ENCODE results near the gene STAG1.
"Not testable (repeated sequence)": the region's sequence is repeated elsewhere in the genome, so short reads cannot be mapped to it uniquely, and the experiment has no call there.

The STAG1 gene

DNA sequence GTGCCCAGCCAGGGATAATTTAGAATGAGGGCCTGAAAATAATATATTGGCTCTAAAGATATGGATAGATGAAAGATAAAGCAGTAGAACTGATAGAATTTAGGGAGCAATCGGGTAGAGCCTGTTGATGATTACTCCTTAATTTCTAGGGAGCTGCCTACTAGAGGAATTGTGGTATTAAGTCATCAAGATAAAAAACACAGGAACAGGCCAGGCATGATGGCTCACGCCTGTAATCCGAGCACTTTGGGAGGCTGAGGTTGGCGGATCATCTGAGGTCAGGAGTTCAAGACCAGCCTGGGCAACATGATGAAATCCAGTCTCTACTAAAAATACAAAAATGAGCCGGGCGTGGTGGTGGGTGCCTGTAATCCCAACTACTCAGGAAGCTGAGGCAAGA lies 371.6 kb downstream of the STAG1 start:
- DNase-seq = no peak

- no peak for DNase-seq
Observed at GRCh38 chr3:136378011-136378410, 374.2 kb downstream of the STAG1 start.

GRCh38 chr3:136377508-136377907 lies 374.7 kb downstream of the STAG1 start:
- no peak for DNase-seq

DNA sequence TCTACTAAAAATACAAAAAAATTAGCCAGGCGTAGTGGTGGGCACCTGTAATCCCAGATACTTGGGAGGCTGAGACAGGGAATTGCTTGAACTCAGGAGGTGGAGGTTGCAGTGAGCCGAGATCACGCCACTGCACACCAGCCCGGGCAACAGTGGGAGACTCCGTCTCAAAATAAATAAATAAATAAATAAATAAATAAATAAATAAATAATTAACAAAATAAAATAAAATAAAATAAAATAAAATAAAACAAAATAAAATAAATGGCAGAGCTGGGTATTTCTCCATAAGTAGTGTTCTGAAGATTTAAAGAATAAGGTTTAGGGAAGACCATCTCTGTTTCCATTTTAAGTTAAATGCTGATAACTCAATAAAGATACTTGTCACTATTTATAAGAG lies 376.4 kb downstream of the STAG1 start:
- not testable (repeated sequence) for DNase-seq

GRCh38 chr3:136366289-136366688 lies 385.9 kb downstream of the STAG1 start:
- no peak for DNase-seq

- DNase-seq = no peak
Observed at GRCh38 chr3:136353461-136353860, 398.7 kb downstream of the STAG1 start.

DNA sequence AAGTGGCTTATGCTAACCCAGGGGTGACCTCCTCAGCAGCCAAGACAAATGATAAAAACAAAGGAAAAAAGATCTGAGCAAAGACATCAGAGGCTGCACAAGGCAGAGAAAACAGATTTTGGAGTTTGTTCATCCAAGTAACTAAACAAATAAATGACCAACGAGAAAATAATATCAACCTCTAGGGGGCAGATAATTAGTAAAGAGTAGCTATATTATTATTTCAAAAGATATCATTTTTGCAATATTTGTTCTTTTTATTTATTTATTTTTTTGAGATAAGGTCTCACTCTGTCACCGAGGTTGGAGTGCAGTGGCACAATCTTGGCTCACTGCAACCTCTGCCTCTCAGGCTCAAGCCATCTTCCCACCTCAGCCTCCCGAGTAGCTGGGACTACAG lies 400.3 kb downstream of the STAG1 start:
- DNase-seq = no peak

DNA sequence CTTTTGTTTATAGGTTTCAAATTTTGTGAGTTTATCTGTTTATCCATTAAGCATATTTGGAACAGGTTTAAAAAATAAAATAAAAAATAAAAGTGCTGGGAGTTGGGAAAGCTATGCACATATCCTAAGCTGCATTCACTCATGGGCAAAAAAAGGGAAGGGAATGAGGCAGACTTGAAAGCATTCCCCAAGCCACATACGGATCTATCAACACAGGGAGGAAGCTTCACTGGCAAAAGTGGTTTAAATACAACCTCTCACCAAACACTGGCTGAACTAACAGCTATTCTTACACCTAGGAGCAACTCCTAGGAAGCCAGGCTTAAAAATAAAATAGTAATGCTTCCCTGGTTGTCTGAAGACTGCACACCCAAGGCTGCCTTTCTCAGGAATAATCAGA lies 400.8 kb downstream of the STAG1 start:
- DNase-seq = no peak

DNA sequence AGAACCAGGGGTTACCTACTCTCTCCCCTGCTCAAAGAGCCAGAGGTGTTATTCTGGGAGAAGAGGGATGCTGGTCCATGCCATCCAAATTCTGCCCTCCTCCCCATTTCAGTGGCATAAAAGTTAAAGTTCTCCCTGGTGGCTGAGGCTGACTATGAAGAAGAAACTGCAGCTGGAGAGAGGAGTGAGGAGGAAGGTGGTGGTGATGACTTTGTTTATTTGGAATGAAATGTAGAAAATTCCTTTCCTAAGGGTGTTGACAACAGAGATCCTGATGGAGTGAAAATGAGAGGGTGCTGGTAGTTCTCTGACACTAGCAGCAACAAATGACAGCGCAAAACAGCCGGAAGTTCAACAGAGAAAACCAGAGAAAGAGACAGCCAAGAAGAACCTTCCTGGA lies 401.6 kb downstream of the STAG1 start:
- no peak for DNase-seq

DNA sequence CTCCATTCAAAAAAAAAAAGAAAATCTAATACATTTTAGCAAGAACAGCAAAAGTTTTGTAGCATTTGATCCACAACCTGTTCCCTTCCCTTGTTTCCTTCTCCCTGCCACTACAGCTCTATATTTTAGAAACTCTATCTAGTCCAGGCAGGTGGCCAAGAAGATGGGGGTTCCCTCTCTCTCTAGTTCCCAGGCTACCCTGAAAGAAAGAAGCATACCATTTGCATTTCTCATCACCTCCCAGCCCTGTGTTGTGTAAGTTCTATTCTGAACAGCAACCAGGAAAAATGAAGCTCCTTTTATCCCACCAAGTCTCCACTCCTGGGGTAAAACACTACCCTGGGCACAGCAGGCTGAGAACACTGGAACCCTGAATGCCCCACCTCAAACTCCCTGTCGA lies 402.0 kb downstream of the STAG1 start:
- no peak for DNase-seq

- DNase-seq = no peak
Observed at GRCh38 chr3:136346486-136346885, 405.7 kb downstream of the STAG1 start.

DNA sequence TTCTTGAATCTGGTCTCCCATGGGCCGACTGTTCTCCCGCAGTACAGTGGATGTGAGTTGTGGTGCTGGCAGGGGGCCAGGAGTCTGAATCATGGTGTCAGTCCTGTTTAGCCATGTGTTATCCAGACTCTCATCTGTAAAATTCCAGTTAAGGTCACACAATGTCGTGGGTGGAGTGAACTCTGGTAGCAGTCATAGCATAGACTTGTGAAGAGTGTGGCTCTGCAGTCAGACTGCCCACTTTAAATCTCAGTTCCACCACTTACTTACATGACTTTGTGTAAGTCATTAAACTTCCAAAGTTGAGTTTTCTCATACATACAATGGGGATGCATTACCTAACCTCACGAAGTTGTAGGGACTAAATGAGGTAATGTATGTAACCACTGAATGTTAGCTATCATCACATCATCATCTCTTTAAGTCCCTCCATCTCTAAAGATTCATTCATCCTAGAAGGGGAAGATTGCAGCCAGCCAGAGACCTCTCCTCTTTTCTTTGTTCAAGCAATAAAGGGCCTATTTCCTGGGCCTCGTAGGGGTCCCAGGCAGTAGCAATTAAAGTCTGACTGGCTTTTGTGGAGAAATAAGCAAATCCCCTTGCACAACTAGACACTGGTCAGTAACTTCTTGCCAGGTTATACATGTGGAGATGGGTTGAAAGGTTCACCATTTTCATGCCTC lies 408.2 kb downstream of the STAG1 start:
- no peak for DNase-seq

DNA sequence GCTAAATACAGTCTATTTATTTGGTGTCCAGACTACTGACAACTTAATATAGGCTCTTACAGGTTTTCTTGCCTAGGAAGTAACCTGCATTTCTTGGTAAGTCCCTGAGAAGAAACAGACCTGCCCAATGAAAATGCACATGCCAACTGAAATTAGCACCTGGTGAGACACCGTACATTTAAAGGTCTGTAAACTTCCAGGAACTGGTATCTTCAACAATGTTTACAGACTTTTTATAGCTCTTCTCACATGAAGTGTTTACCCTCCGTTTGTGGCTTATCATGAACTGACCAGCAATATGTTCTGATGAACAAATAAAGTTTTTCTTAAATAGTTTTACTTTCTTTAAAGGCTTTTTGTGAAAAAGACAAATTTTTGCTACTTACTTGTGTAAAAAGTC lies 408.7 kb downstream of the STAG1 start:
- no peak for DNase-seq

- DNase-seq = no peak
Observed at GRCh38 chr3:136336329-136337100, 415.7 kb downstream of the STAG1 start.

- DNase-seq = not testable (repeated sequence)
Observed at GRCh38 chr3:136334726-136335125, 417.5 kb downstream of the STAG1 start.

DNA sequence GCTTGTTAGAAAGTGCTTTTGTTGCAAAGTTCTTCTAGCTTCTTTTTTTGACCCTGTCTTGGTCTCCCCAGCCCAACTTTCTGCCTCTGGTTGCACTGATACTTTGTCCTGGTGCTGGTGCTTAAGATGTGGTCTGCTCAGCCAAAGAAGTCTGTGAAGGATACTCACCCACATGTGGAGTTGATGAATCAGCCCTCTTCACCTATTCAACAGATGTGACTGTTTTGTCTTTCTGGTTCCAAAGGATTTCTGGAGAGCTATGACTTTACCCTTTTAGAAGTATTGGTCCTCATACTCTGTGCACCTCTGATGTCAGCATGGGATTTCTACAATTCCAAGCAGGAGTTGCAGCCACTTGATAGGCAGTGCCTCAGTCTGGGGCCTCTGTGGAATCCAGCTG lies 418.0 kb downstream of the STAG1 start:
- DNase-seq = no peak

DNA sequence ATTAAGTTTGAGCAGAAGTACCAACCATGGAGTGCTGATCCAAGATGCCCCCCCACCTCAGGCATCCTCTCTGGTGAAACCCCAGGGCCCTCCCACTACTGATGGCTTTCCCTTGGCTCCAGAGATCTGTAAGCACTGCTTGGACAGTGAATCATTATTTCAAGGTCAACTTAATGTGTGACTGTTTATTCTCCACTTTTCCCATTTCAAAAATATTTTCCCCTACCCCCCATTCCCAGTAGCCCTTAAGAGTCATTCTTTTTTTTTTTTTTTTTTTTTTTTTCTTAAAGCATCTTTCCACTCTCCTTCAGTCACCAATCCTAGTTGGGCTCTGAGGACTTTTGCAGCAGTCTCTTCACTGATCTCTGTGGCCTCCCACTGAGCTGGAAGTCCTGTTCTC lies 419.4 kb downstream of the STAG1 start:
- no peak for DNase-seq

- no peak for DNase-seq
Observed at GRCh38 chr3:136332302-136332701, 419.9 kb downstream of the STAG1 start.

- no peak for DNase-seq
Observed at GRCh38 chr3:136330900-136331299, 421.3 kb downstream of the STAG1 start.

- no peak for DNase-seq
Observed at GRCh38 chr3:136329593-136329992, 422.6 kb downstream of the STAG1 start.

DNA sequence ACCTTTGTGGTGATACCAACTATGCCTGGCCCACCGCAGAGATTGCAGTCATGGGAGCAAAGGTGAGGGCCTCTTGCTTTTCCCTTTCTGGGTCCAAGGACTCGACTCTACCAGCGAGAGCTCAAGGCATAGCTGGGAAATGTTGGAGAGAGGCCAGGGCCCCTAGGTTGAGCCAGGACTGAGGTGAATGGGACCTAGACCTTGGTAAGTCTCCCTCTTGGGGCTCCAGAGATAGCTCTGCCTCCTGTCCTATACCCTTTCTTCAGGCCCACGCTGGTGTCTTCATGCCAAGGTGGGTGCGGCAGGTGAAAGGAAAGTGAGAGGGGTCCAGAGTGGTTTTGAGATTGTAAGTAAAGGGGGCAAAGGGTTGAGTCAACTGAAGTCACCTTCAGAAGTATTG lies 424.5 kb downstream of the STAG1 start:
- no peak for DNase-seq

GRCh38 chr3:136326316-136326715 lies 425.9 kb downstream of the STAG1 start:
- no peak for DNase-seq

DNA sequence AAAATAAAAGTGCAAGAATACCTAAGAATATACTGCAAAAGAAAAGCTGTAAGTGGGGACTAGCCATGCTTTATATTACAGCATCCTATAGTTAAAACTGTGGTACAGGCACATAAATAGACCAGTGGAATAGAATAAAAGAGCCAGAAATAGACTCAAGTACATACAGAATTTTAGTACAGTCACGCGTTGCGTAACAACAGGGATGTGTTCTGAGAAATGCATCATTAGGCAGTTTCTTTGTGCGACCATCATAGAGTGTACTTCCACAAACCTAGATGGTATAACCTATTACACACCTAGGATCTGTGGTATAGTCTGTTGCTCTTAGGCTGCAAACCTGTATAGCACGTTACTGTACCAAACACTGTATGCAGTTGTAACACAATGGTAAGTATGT lies 440.2 kb downstream of the STAG1 start:
- no peak for DNase-seq

- DNase-seq = no peak
Observed at GRCh38 chr3:136311261-136311660, 440.9 kb downstream of the STAG1 start.

DNA sequence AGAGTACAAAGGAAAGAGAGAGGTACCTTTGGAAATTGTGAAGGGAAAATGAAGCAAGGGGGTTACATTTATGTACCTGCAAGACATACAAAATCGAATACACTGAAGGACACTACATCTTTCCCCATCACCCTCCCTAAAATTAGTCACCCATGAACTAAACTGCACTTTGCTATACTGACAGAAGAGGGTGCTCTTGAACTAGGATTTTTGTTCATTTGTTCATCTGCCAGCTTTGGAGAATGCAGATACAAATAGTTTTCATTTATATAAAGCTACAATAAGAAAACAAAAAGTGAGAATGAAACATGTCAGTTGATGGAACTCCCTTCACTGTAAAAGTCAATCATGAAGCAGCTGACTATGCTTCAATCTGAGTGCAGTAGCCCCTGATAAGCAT lies 446.3 kb downstream of the STAG1 start:
- no peak for DNase-seq

Data from activated T-cell treated with anti-CD3 and anti-CD28 coated beads, Interleukin-2, amount 50 U/mL, for 48 hours (primary cell).